ELF-1 (cell line): ENCODE measurements around the gene PACSIN2.
"Not testable (repeated sequence)": the region's sequence is repeated elsewhere in the genome, so short reads cannot be mapped to it uniquely, and the experiment has no call there.

ENCODE experiments used
- DNase-seq: peaks from one replicate; pipeline ENCODE4 v3.0.0-alpha.2; 2016; ENCODE audit warnings: low read depth, low spot score

The PACSIN2 gene

GRCh38 chr22:42927966-42928365, 87.0 kb downstream of the PACSIN2 start:
- no peak for DNase-seq

- no peak for DNase-seq
These were observed 88.2 kb downstream of the PACSIN2 start for GRCh38 chr22:42926768-42927167.

GRCh38 chr22:42926104-42926503, 88.8 kb downstream of the PACSIN2 start:
- DNase-seq, result no peak

GRCh38 chr22:42925598-42925997, 89.4 kb downstream of the PACSIN2 start:
- DNase-seq, result no peak

- DNase-seq, result not testable (repeated sequence)
These were observed 89.9 kb downstream of the PACSIN2 start for GRCh38 chr22:42925031-42925430.

- no peak for DNase-seq
These were observed 90.5 kb downstream of the PACSIN2 start for GRCh38 chr22:42924436-42924835.

GRCh38 chr22:42922374-42923191, 92.4 kb downstream of the PACSIN2 start:
- DNase-seq, result no peak

- no peak for DNase-seq
These were observed 94.7 kb downstream of the PACSIN2 start for GRCh38 chr22:42920101-42920820.

- peak; percentile 41 for DNase-seq
These were observed 95.8 kb downstream of the PACSIN2 start for GRCh38 chr22:42919199-42919598.

GRCh38 chr22:42918500-42918899, 96.4 kb downstream of the PACSIN2 start:
- no peak for DNase-seq

GRCh38 chr22:42917358-42917757, 97.6 kb downstream of the PACSIN2 start:
- DNase-seq, result not testable (repeated sequence)

GRCh38 chr22:42915980-42916765, 98.8 kb downstream of the PACSIN2 start:
- peak; percentile 73 for DNase-seq

- DNase-seq, result no peak
These were observed 100.4 kb downstream of the PACSIN2 start for GRCh38 chr22:42914511-42915076.

- no peak for DNase-seq
These were observed 101.0 kb downstream of the PACSIN2 start for GRCh38 chr22:42913874-42914510.

GRCh38 chr22:42912059-42912458, 102.9 kb downstream of the PACSIN2 start:
- DNase-seq, result no peak

- DNase-seq, result no peak
These were observed 104.6 kb downstream of the PACSIN2 start for GRCh38 chr22:42910221-42910942.

GRCh38 chr22:42909363-42910058, 105.4 kb downstream of the PACSIN2 start:
- no peak for DNase-seq

- DNase-seq, result no peak
These were observed 106.6 kb downstream of the PACSIN2 start for GRCh38 chr22:42908374-42908746.

- no peak for DNase-seq
These were observed 107.3 kb downstream of the PACSIN2 start for GRCh38 chr22:42907404-42908373.
